Medulla oblongata (tissue), 1 donor: ENCODE measurements around the gene PKD1.

Source experiments
- DNase-seq: peaks from one replicate; pipeline ENCODE4 v3.0.0-alpha.2; 2015; ENCODE audit errors: extremely low spot score

The PKD1 gene

DNA sequence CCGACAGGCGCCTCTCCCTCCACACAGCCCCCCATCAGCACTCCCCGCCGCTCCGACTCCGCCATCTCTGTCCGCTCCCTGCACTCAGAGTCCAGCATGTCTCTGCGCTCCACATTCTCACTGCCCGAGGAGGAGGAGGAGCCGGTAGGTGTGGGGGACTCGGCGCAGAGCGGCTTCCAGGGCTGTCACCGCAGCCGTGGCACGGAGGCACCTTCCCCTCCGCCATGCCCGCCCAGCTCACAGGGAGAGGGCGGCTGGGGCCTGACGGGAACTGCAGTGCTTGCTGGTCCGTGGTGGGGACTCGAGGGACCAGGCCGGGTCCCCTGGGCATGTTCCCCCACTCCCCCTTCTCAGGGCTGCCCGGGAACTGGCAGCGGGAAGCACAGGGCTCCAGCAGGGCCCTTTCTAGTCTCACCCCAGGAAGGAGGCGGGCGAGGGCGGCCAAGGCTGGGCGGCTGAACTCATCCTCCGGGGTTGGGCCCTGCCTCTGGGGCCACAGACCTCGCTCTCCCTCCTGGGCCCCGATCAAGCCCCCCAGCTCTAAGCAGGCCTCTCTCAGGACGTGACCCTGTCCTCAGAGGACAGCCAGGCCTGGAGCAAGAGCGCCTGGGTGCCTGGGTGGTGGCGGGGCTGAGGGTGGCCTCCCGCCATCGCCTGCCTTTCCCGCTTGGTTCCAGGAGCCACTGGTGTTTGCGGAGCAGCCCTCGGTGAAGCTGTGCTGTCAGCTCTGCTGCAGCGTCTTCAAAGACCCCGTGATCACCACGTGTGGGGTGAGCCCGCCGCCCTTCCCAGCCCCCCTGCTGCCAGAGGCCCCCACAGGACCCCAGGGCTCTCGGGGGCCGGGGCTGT, 35.1 kb upstream of the PKD1 start:
- no peak for DNase-seq

DNA sequence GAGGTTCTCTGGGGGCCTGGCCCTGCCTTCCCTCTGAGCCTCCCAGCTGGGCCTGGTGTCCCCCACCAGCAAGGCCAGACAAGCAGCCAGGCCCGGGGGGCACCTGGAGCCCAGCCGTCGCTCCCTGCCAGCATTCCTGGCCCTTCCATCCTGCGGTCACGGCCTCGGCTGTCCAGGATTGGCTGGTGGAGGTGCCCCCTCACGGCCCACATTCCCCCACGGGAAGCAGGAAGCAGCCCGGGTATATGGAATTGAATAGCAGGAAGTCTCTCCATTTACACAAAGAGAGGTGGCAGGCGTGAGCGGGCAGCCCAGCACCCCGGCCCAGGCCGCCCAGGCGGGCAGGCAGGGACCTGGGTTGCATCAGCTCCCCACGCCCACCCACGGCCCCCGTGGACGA, 34.4 kb upstream of the PKD1 start:
- DNase-seq = no peak

DNA sequence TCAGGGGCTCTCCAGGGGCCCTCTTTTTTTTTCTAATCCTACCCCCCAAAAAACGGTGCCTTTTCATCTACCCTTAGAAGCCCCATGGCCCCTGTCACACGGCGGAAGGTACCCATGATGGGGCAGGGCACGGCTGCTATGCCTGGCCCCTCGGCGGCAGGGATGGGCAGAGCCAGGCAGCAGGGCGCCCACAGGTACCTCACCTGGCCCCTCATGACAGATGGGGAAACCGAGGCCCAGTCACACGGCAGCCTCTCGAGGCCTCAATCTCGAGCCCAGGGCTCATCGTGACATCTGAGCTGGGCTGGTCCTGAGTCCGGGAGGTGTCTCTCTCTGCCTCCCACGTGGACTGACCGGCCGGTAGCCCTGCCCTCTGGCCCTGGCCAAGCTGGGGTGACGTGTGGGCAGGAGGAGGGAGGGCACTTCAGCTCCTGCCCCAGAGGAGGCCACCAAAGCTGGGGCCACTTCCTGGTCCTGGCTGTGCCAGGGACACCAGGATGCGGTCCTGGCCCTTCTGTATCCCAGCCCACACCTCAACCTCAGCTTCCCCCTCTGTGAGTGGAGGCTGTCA, 31.5 kb upstream of the PKD1 start:
- DNase-seq = no peak

DNA sequence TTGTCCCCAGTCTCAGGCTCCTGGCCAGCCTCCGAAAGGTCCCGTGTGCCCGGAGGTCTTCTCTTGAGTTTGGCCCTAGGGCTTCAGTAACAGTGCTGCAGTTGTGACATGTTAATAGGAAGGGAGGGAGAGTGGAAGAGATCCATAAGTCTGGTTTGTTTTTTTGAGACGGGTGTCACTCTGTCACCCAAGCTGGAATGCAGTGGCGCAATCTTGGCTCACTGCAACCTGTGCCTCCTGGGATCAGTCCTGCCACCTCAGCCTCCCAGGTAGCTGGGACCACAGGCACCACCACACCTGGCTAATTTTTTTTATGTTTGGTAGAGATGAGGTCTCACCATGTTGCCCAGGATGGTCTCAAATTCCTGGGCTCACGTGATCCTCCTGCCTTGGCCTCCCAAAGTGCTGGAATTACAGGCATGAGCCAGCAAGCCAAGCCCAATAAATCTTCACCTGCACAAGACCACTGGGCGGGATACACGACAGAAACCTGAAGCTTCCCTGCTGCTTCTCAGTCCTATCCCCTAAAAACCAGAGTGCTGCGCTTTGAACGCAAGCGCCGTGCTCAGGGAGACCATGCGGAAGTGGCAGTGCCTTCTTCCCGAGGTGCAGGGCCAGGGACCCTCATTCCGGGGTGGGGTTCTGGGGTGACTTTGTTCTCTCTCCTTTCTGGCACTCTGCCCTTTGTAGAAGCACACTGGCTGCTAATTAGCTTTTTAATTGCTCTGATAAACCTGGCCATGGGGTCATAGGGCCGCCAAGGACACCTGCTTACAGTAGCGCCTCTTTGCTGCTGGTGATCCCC, 30.8 kb upstream of the PKD1 start:
- no peak for DNase-seq

DNA sequence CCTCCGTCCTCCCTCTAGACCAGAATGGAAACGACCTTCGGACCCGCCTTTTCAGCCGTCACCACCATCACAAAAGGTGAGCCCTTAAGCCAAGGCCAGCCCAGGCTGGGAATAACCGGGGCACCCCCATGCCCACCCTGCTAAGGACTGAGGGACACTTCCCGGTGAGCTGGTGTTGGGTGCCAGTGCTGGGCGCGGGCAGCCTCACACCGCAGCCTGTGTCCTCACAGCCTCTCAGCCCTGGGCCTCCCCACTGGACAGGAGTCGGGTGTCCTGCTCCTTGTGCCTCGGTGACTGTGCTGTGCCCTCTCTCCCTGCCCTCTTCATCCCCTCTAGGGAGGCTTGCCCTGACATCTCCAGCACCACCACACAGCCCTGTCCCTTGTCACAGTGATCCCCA, 30.2 kb upstream of the PKD1 start:
- no peak for DNase-seq

DNA sequence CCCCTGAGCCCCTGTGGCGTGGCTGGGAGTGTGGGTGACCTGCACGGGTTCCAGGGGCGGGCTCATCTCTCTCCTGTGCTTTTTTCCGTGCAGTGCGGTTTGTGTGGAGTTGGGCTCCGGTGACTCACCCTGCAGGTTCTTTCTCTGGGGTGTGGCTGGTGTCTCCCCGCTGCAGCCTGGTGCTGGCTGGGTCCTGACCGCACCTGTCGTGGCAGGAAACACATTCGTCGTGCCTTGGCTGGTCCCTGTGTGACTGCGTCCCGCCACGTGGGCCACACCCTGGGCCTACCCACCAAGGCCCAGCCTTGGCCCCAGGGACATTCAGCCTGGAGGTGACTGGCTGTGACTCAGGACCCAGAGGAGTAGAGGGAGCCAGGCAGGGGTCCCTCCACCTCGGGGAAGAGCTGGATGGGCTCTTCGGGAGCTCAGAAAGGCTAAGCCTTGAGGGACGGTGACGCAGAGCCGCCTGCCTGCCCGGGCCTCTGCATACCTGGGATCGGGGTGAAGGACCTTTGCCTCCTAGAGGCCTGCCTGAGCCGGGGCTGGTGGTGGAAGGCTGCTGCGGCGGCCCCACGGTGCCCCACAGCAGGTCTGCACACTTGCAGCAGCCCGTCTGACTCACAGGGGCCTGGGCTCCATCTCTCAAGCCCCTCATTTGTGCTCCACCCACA, 27.6 kb upstream of the PKD1 start:
- no peak for DNase-seq

DNA sequence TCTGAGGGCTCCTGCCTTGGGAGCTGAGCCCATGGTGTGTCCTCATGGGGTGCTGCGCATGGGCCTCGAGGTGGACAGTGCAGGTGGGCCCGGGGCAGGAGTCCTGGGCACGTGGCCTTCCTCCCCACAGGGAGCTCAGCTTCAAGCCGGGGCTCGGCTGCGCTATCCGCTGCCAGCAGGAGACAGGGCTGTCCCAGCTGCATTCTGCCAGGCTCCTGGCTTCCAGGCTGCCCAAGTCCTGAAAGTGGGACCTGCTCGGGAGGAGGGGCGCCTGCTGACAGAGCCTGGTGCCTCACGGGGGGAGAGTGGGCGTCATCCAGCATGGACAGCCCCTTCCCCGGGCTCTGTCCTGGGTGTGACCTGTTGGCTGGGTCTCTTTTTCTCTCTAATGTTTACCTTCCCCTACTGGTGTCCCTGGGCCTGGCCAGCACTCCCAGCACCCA, 27.0 kb upstream of the PKD1 start:
- no peak for DNase-seq

DNA sequence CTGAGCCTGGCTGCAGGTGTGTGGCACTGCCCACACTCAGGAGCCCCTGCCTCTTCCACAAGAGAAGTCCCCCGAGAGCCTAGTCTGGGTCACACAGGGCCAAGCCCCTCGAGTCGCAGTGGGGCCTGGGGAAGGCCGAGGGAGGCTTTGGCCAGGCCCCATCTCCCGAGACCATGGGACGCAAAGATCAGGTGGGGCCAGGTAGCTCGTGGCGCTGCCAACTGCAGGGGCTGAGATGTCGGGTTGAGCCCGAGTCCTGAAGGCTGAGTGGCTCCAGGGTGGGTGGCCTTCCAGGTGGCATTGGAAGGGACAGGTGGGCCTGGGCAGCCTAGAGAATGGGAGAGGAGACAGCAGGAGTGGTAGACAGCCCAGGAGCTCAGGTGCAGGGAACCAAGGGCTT, 26.2 kb upstream of the PKD1 start:
- no peak for DNase-seq

DNA sequence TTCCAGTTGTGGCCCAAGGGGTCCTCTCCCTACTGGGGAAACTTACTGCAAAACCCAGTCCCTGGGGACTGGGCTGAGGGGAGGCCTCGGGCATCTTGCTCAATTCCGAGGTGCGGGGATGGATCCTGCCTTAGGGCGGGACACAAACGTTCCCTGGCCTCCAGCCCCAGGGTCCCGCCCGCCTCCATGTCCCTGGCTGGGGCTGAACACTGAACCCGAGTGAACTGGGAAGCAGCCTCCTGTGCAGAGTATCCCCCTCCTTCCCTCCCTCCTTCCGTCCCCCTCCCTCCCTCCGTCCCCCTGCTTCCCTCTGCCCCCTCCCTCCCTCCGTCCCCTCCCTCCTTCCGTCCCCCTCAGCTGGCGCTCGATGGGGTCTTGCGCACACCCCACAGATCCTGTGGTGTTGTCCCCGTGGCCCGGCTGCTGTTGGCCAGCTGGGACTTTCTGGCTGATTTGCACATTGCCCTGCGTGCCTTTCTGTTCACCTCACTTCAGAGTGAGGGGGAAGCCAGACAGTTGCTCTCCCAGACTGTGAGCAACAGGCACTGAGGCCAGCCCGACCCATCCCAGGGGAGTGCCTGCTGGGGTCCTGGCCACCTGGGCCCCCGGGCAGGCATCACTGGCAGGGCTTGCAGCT, 25.3 kb upstream of the PKD1 start:
- DNase-seq = no peak

DNA sequence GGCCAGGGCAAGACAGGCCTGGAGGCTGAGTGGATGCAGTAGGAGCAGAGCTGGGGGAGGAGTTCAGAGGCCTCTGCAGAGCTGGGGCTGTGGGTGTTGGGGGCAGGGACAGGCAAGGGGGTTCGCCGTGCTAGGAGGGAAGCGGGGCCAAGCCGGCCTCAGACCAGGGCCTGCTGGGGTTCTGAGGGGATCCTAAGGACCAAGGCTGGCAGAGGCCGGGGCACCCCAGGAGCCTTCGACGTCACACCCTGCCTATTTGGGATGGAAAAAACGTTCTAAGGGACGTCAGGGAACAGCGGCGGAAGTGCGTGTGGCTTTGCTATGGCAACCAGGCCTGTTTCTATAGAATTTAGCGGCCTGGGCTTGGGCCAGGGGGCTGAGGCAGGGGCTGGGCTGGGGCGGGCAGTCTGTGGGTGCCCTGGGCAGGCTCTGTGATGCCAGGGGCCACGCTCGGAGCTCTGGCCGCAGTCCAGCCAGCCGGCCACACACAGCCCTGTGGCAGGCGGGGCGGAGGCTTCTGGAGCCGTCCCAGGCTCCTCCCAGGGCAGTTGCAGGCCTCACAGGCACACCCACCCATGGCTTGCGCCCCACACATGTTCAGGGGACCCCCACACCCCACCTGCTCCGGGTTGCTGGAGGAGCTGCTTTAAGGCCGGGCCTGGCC, 23.6 kb upstream of the PKD1 start:
- peak; percentile 61 for DNase-seq

DNA sequence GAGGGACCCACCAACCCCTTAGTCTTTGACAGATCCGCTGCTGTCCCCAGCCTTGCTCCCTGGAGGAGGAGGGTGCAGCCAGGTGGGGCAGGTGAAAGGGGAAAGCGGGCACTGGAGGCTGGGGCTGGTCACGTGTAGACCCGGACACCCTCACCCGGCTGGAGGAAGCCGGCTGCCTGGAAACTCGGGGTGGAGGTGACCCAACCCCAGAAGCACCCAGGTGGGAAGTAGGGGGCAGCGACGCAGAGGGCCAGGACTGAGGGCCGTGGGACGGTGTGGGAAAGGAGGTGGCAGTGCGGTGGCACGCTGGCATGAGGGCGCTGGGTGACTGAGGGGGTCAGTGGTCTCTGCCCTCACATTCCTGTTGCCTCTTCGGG, 22.6 kb upstream of the PKD1 start:
- DNase-seq = no peak

DNA sequence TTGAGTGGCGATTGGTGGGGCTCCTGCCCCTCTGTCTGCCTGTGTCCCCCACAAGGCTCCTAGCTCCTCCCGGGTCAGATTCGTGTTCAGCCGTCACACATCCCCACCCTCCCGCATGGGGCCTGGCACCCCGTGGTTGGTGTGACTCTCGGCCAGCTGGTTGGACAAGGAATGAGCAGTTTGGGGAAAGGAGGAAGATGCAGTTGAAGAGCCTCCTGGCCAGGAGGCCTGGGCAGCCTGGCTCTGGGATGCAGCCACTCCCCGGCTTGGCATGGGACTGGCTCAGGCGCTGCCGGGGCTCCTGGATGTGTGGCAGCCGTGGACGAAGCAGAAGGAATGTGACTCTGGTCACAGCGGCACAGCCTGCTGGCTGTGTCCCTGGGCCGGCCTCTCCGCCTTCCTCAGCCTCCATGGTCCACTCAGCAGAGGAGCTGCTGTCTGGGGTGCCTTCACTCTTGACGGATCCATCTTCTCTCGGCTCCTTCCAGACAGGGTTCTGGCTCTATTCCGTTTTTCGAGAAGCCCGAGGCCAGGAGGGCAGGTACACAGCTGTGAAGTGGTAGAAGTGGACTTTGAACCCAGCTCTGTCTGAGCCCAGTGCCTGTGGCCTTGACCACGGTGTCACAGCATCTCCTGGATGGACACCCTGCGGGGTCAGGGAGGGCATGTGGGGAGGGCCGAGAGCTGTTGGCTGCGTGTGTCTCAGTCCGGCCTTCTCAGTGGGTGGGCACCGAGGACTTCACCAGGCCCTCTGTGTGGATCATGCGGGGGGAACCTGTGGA, 22.0 kb upstream of the PKD1 start:
- DNase-seq = peak; percentile 57

DNA sequence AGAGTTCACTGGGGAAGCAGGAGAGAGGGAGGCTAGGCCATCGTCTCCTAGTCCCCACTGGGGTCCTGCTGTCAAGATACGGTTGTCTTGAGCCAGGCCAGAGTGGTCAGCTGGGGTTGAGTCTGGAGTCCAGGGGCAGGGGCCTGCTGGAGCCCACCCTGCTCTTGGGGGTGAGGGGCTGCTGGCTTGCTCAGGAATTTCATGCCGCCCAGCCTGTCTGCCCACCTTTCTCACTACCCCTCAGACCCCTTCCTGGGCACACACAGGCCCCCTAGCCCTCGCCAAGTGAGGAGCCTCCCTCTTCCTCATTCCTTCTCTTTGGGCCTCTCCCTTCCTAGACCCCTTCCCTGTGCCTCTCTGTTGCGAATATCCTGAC, 21.1 kb upstream of the PKD1 start:
- DNase-seq = no peak

DNA sequence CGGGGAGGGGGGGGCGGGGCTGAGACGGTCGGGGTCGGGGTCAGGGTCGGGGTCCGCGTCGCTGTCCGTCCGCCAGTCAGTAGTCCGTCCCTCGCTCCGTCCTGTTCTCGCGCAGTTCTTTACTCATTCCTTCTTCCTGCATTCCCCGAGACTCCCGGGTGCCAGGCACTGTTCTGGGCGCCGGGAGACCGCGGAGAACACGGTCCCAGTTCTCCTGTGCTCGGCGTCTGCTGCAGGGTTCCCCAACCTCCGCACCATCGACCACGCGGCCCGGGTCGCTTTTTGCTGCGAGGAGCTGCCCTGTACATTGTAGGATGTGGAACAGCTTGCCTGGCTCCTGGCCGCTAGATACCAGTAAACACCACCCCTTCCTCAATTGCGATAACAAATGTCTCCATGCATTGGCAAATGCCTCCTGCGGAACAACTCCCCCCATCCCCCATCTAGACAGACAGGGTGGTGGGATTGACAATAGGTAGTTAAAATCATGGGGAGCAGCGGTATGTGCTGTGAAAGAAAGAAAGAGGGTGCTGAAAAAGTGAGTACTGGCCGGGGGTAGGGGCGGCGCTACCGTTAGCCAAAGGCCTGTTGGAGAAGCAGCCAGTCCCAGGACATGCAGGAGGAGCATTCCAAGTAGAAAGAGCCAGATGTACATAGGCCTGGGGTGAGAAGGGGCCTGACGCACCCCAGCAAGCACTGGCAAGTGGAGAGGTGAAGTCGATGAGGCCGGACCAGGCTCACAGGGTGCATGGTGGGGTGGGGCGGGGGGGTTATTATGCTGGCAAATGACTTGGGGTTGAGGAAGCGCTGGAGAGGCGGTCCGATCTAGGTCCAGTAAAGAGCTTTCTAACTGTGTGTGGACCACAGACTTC, 20.5 kb upstream of the PKD1 start:
- no peak for DNase-seq

DNA sequence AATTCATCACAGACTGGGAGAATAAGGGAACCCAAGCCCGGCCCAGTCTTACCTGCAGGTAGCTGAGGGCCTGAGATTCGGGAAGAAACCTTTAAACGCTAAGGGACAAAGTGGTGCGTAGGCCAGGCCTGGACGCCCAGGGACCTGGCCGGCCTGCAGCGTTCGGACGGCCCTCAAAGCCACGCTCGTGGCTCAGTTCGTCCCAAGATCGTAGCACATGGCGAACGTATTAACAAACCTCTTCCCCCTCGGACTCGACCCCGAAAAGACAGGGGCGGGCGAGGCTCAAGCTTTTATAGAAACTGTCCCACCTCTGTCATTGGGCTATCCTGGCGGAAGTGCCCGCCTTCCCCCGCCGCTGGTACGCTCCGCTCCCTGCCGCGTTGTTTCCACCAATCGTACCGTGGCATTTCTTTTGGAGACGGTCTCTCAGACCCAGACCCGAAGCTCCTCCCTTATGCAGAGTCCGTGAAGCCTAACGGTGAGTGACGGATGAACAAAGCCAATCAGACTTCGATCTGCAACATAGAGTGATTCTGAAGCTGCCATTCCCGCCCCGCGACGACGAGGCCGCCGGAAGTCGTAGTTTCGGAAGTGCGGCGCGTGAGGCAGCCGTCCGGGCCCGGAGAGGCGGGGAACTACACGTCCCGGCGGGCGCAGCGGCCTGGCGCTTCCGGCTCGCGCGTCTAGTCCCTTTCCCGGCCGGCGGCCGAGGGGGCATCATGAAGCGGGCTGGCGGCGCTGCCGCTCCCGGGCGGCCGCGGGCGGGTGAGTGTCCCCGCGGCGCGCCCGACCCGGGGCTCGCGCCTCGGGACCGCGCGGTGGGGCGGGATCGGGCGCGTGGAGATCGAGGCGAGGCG, 19.6 kb upstream of the PKD1 start, which contains the start of gene TRAF7:
Gene TRAF7, plus strand, starts transcription at position 692 of the 860 bp plus-strand sequence. CDS start 8,139 bp downstream, outside the sequence.
- DNase-seq = peak; percentile 100

DNA sequence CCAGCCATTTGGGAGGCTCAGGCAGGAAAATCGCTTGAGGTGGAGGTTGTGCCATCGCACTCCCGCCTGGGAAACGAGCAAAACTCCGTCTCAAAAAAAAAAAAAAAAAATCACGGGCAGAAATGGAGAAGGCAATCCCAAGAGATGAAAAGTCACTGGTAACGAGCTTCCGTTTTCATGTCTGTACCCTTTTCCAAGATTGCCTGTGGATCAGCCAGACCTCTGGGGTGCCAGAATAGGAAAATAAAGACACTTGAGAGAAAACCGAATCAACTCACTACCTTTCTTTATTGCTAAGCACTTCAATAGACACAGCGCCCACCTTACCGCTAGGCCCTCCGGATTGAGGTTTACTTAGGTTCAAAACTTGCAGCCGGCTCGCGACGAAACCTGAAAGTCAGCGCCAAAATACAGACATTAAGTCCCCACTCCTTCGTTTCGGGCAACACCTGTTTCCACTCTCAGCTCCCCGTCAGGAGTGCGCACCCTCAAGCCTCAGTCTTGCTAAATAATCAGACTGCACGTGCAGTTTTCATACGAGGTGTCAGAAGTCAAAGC, 18.9 kb upstream of the PKD1 start:
- no peak for DNase-seq

DNA sequence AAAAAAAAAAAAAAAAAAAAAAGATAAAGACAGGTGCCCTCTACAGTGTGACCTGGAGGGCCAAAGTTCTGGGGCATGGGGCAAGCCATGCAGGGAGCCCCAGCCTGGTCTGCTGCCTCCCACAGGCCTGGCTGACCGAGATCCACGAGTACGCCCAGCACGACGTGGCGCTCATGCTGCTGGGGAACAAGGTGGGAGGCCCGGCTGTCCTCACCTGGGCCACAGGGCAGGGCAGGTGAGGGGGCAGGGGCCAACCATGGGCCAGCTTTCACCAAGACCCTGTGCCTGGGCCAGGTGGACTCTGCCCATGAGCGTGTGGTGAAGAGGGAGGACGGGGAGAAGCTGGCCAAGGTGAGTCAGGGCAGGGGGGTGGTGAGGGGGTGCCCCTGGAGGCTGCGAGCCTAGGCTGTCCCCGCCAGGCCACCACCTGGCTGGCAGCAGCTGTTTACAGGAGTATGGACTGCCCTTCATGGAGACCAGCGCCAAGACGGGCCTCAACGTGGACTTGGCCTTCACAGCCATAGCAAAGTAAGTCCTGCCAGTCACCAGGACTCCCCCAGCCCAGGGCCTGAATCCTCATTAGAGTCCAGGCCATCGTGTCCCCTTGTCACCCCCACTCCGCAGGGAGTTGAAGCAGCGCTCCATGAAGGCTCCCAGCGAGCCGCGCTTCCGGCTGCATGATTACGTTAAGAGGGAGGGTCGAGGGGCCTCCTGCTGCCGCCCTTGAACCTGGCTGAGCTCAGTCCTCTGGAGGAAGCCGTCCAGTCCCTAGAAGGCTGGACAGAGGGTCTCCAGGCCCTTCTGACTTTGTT, 17.2 kb upstream of the PKD1 start:
- no peak for DNase-seq
